Stimulated activated CD8-positive, alpha-beta memory T cell treated with anti-CD3 and anti-CD28 coated beads, Interleukin-15, amount 100 ng/mL, for 4 hours (primary cell): Measurements from ENCODE around the gene PKN1.

ENCODE experiments used
- DNase-seq, 2 donors: peaks; one replicate each; pipeline ENCODE4 v3.0.0-alpha.2; 2020; ENCODE audit warnings: low read depth in 2 of 2

The PKN1 gene

DNA sequence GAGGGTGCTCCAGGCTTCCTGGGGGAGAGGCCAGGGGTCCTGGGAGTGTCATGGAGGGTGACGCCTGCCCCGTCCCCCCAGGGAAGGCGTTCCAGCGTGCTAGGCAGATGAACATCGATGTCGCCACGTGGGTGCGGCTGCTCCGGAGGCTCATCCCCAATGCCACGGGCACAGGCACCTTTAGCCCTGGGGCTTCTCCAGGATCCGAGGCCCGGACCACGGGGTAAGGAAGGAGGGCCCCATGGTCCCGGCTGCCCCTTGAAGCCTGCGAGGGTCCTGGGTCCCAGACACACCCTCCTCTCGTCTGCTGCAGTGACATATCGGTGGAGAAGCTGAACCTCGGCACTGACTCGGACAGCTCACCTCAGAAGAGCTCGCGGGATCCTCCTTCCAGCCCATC lies 30.6 kb downstream of the PKN1 start:
- DNase-seq: no peak

DNA sequence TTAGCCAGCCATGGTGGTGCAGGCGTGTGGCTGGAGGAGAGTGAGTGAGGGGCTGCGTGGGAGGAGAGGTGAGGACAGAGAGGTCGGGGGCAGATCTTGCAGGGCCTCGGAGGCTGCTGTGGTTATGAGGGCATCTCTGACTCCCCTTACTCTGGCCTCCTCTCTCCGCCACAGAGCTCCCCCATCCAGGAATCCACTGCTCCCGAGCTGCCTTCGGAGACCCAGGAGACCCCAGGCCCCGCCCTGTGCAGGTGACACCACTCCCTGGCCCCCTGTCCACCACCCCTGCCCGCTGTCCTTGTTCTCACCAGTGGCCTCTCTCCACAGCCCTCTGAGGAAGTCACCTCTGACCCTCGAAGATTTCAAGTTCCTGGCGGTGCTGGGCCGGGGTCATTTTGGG lies 34.3 kb downstream of the PKN1 start:
- no peak for DNase-seq

DNA sequence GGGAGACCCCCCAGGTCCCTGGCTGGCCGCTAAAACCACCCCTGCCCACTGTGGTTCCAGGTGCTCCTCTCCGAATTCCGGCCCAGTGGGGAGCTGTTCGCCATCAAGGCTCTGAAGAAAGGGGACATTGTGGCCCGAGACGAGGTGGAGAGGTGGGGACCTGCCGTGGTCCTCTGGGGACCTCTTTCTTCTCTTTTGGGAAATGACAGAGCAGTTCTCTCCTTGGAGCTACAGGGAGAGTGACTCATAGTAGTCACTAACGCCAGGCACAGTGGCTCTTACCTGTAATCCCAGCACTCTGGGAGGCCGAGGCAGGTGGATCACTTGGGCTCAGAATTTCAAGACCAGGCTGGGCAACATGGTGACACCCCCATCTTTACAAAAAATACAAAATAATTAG lies 34.7 kb downstream of the PKN1 start:
- no peak for DNase-seq

DNA sequence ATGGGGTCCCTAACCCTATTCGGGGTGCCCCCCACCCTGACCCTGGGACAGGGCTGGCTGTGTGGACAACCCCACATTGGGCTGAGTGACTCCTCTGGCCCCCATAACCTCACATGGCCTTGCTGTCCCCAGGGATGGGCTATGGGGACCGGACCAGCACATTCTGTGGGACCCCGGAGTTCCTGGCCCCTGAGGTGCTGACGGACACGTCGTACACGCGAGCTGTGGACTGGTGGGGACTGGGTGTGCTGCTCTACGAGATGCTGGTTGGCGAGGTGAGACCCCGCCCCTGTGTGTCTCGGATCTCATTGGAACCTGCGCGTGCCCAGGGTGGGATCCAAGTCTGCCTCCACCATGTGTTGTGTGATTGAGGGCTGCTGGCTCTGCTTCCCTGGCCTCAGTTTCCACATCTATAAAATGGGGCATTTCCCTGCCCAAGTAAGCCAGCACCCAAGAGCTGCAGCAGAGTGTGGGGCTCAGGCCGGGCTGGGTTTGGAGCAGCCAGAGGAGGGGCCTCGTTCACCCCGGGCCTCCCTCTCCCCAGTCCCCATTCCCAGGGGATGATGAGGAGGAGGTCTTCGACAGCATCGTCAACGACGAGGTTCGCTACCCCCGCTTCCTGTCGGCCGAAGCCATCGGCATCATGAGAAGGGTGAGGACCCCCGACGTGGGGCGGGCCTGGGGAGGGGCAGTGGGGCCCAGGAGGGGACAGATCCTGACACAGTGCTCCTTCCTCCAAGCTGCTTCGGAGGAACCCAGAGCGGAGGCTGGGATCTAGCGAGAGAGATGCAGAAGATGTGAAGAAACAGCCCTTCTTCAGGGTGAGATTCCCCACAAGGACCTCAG lies 37.1 kb downstream of the PKN1 start:
- no peak for DNase-seq

DNA sequence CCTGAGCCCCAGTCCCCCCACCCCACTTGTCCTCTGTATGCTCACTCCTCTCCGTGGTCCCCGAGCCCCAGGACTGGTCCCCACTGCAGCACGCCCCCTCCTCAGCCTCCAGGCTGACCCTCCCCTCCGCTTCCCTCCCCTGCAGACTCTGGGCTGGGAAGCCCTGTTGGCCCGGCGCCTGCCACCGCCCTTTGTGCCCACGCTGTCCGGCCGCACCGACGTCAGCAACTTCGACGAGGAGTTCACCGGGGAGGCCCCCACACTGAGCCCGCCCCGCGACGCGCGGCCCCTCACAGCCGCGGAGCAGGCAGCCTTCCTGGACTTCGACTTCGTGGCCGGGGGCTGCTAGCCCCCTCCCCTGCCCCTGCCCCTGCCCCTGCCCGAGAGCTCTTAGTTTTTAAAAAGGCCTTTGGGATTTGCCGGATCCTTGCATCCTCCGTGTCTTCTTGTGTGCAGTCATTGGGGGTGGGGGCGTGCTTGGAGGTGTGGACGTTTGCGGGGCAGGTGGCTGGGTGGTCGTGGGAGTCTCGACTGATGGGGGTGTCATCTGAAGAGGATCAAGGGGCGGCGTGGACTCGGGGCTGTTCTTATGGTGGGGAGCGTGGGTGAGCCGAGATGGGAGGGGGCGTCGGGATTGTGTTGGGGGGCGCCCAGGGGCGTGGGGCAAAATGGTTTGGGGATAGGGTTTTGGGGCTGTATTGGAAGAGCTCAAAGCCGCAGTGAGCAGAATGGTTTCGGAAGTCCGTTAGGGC lies 38.5 kb downstream of the PKN1 start:
- DNase-seq: no peak

DNA sequence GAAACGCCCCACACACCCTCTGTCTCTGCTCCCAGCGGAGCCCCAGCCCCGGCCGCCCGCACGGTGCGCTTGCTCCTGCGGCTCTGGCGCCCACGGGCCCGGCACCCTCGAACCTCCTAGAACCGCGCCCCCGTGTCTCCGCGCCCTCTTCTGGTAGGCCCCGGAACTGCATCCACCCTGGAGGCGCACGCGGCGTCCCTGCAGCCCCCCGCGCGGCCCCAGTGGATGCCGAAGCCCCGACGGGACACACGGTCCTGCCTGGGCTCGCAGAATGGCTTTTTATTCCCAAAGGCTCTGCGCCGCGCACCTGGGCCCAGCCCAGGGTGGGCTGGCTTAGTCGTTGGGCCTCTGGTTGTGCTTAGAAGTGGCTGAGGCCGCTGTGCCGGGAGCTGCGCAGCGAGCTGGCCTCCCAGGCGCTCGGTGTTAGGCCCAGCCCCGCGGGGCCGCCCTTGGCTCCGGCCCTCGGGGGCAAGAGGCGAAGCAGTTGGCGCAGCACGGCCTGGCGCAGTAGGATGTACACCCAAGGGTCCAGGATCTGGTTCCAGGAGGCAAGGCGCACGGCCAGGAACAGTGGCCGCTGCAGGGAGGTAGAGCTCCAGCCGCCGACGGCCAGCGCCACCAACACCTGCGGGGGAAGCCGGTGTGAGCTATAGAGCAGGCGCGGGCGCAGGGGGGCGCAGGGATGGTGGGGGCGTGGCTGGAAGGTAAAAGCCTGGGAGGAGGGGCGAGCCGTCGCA lies 39.3 kb downstream of the PKN1 start:
- peak; percentile 68 to 77 for DNase-seq

- DNase-seq: no peak
Observed at GRCh38 chr19:14473073-14473977, 40.2 kb downstream of the PKN1 start.

DNA sequence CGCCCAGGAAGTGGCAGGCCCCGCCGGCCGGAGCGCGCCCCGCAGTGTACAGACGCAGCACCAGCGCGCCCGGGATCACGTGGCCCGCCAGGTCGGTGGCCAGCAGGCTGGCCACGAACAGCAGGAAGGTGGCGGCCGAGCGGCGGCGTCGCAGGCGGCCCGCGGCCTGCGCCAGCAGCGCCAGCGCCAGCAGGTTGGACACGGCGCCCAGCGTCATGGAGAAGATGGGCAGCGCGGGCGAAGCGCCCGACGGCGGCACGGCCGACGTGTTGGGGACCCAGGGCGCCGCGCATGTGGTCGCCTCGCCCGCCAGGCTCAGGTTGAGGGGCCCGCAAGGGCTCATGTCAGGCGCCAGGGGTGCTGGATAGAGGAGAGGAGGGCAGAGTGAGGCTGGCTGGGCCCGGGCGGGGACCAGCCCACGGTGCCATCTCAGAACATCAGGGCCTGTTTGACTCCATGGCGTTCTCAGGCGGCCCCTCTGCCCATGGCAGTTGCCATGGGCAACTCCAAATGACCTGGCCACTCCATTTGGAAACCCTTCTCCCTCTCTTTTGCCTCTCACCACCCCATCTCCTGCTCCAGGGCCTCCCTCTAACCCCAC lies 41.0 kb downstream of the PKN1 start:
- DNase-seq: no peak

- DNase-seq: no peak
Observed at GRCh38 chr19:14474827-14475226, 41.7 kb downstream of the PKN1 start.

DNA sequence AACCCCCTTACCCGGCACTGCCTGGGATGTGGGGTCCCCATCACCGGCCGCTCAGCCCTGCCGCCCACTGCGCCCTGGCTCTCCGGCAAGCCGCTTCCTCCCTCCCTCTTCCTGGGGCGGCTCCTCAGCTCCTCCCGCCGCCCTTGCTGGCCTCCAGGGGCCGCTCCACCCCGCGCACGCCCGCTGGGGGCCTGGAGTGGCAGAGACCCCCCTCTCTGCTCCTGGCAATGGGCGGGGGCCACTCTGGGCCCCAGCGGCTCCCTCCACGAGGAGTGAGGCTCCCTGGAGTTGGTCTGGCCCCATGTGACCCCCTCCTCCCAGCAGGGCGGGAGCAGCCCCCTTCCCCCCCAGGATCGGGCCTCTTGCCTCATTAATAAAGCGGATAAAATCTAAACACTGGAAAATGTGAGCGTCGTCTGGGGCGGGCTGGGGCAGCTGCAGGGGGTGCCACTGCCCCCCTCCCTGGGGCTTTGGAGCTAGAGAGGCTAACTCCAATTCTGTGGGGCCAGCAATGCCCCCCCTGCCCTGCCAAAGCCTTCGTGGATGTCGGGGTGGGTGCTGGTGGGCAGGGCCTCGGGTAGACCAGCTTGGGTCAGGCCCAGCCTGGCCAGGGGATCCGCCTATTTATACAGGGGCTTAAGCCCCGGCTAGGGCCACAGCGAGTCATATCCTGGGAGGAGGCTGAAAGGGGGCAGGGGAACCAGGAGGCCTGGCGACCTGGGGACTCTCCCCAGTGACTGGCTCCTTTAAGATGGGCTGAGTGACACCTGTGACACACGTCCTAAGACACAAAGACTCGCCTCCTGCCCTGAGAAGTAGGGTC lies 42.4 kb downstream of the PKN1 start, which contains the start of gene PTGER1:
Gene PTGER1, minus strand, starts transcription at position 104 of the 823 bp plus-strand sequence. CDS start 1,034 bp downstream, outside the sequence.
- DNase-seq: no peak

DNA sequence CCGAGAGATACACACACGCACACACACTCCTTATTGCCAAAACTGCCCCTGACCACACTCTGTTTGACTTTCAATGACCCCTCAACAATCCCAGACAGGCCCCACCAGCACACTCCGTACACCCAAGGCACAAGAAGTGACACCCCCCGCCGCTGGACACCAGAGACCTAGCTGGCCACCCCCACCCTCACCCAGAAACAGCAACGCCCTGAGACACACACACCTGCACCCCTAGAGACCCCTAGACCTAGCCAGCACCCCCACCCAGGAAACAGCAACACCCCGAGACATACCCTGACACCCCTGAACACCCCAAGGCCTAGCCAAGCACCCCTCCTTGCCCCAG lies 43.2 kb downstream of the PKN1 start:
- no peak for DNase-seq

DNA sequence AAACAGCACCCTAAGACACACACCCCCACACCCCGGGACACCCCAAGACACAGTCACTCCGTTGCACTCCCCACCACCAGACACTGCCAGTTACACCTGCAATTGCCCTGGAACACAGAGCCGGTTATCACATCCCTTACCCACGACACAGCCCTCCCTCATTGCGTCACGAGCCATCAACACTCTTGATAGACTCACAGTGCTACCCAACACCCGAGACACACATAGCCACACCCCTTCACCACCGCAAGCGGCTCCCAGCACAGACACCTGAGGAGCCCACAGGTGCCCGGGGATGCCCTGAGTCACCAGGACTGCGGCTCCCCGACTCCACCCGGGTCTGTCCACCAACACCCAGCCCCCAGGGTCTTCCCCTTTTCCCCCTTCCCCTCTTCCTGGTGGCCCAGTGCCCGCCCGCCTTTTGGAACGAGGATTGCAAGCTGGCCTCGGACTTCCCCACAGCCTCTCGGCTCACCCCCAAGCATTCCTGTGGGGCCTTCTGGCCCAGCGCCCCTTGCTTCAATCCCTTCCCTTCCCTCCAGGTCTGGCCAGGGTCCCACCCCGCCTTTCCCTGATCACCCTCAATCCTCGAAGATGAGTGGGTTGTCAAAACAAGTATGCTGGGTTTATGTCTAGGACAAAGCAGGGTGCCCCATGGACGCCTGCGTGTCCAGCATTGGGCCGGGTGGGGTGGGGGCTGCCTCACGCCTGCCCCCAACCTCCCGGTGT lies 43.7 kb downstream of the PKN1 start:
- peak in 1 of 2 donors; percentile 39 for DNase-seq

DNA sequence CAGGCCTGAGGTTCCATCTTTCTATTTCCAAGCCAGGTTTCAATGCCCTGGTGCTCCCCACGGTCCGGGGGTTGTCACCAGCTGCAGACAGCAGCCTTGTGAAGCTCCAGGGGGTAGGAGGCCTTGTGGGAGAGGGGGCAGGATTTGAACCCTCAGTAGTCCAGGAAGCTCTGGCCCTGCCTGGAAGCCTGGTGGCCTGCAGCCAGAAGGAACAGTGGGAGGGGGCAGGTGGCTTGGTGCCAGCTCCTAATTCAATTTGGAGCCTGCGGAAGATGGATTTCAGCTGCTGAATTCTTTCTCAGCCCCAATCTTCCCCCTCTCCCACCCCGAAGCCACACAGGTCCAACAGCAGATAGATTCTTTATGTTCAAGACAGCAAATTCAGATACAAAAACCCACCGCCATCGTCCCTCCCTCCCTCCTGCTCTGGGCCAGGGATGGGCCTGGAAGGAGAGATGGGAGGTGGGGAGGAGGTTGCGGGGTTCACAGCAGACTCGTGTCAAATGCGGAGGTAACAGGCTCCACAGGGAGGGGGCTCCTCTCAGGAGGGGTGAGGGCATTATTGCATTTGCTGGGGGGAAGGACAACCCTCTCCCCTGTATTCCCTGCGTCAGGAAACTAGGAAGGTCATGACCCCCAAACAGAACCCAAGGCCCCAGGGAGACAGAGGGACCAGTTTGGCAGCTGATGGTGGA lies 44.5 kb downstream of the PKN1 start:
- no peak for DNase-seq

DNA sequence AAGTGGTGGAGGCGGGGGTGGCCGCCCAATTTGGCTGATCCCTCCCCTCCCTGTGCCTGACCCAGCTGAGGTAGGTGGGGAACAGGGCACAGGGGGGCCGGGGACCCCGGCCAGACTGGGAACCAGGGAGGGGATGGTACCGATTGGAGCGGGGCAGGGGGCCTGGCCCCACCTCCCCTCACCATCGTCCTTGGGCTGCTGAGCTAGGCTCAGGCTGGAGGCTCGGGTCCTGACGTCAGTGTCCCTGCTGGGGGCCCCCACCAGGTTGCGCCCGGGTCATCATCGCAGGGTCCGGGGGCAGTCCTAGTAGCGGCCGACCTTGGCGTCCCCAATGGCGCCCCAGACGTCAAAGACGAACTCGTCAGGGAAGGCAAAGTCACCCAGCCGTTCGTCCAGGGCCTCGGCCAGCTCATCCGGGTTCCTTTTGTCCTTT lies 45.0 kb downstream of the PKN1 start:
- no peak for DNase-seq

GRCh38 chr19:14479309-14479974 lies 46.3 kb downstream of the PKN1 start:
- no peak for DNase-seq

GRCh38 chr19:14479975-14480699 lies 47.0 kb downstream of the PKN1 start:
- peak in 1 of 2 donors; percentile 42 for DNase-seq

- no peak for DNase-seq
Observed at GRCh38 chr19:14480700-14481079, 47.6 kb downstream of the PKN1 start.
